CD14-positive monocyte (primary cell): ENCODE data around the gene LTBP3. TPM values are rescaled to one million over a fixed set of nuclear protein-coding genes. Genes with fewer than 3 reads are reported as not detected.

Experiments used
- DNase-seq, 3 donors: peaks; one replicate each; pipeline ENCODE4 v3.0.0-alpha.2; 2011 to 2022
- H2AFZ ChIP-seq: 2 replicates; pipeline ENCODE4 v1.6.0; 2012; ENCODE audit warnings: mild to moderate bottlenecking, low read depth, low read length, inconsistent platforms; ENCODE audit not compliant: insufficient read depth, poor library complexity, severe bottlenecking
- H3K27ac ChIP-seq, 2 donors: 1 replicate in 1 of 2; 2 replicates in 1 of 2; pipeline ENCODE4 v1.5.1; 2012 to 2013; ENCODE audit warnings: low read length in 2 of 2, control low read depth in 1 of 2, inconsistent platforms in 1 of 2, low read depth in 1 of 2, mild to moderate bottlenecking in 1 of 2
- H3K27me3 ChIP-seq, 2 donors: one replicate each; pipeline versions ENCODE4 v1.6.0 to v1.6.1; 2011 to 2013; ENCODE audit warnings: low read length in 2 of 2; ENCODE audit not compliant: control insufficient read depth in 2 of 2, insufficient read depth in 2 of 2
- H3K36me3 ChIP-seq, 2 donors: replicated peaks in 1 of 2; 1 replicate in 1 of 2; 2 replicates in 1 of 2; pipeline versions ENCODE4 v1.5.1 to v1.6.1; 2012 to 2013; ENCODE audit warnings: low read length in 2 of 2, control low read depth in 1 of 2, inconsistent platforms in 1 of 2, mild to moderate bottlenecking in 1 of 2; ENCODE audit not compliant: insufficient read depth in 2 of 2, control insufficient read depth in 1 of 2
- H3K4me1 ChIP-seq, 2 donors: 1 replicate in 1 of 2; 2 replicates in 1 of 2; pipeline versions ENCODE4 v1.5.1 to v1.6.1; 2012 to 2013; ENCODE audit warnings: low read length in 2 of 2, control low read depth in 1 of 2, inconsistent platforms in 1 of 2, mild to moderate bottlenecking in 1 of 2, moderate library complexity in 1 of 2; ENCODE audit not compliant: insufficient read depth in 2 of 2, control insufficient read depth in 1 of 2
- H3K4me2 ChIP-seq: replicated peaks from 2 replicates; pipeline ENCODE3; 2012; ENCODE audit warnings: low read length, moderate library complexity, mild to moderate bottlenecking; ENCODE audit not compliant: poor library complexity, severe bottlenecking; ENCODE audit errors: extremely low read depth
- H3K4me3 ChIP-seq, 3 experiments: fragments of 200-600 bp in 1 of 3; sonication (generic) in 1 of 3; replicated peaks in 1 of 3; 1 replicate in 2 of 3; 2 replicates in 1 of 3; pipeline ENCODE4 v1.5.1; 2011 to 2013; ENCODE audit warnings: low read length in 3 of 3, mild to moderate bottlenecking in 3 of 3, control low read depth in 2 of 3, low read depth in 2 of 3, inconsistent platforms in 1 of 3, moderate library complexity in 1 of 3
- H3K79me2 ChIP-seq: 2 replicates; pipeline ENCODE4 v1.6.0; 2012; ENCODE audit warnings: mild to moderate bottlenecking, control low read depth, inconsistent platforms, low read length, moderate library complexity; ENCODE audit not compliant: insufficient read depth
- H3K9ac ChIP-seq: 2 replicates; pipeline ENCODE4 v1.6.0; 2017; ENCODE audit warnings: low read length, mild to moderate bottlenecking; ENCODE audit not compliant: insufficient read depth, poor library complexity, severe bottlenecking
- H3K9me3 ChIP-seq, 2 donors: replicated peaks in 1 of 2; 1 replicate in 1 of 2; 2 replicates in 1 of 2; pipeline versions ENCODE4 v1.5.1 to v1.6.1; 2012 to 2013; ENCODE audit warnings: low read length in 2 of 2, control low read depth in 1 of 2; ENCODE audit not compliant: control insufficient read depth in 1 of 2, insufficient read depth in 1 of 2
- H4K20me1 ChIP-seq: 2 replicates; pipeline ENCODE4 v1.6.0; 2012; ENCODE audit warnings: mild to moderate bottlenecking, low read length, control low read depth, moderate library complexity; ENCODE audit not compliant: insufficient read depth
- H3K27ac Mint-ChIP-seq, 7 donors: one replicate each; pipeline ENCODE4 v1.8.0; 2020; ENCODE audit warnings: mild to moderate bottlenecking in 7 of 7, mixed read lengths in 7 of 7, moderate library complexity in 6 of 7, inconsistent platforms in 2 of 7
- H3K27me3 Mint-ChIP-seq, 3 donors: one replicate each; pipeline ENCODE4 v1.8.0; 2021 to 2022; ENCODE audit warnings: low read depth in 3 of 3, mild to moderate bottlenecking in 3 of 3, mixed read lengths in 3 of 3, moderate library complexity in 3 of 3, inconsistent platforms in 1 of 3
- H3K36me3 Mint-ChIP-seq, 2 donors: one replicate each; pipeline ENCODE4 v1.8.0; 2020; ENCODE audit warnings: mixed read lengths in 2 of 2, inconsistent platforms in 1 of 2, mild to moderate bottlenecking in 1 of 2
- H3K4me1 Mint-ChIP-seq: one replicate; pipeline ENCODE4 v1.8.0; 2020; ENCODE audit warnings: mild to moderate bottlenecking, mixed read lengths
- H3K4me3 Mint-ChIP-seq, 2 donors: one replicate each; pipeline ENCODE4 v1.8.0; 2020; ENCODE audit warnings: mild to moderate bottlenecking in 2 of 2, mixed read lengths in 2 of 2, moderate library complexity in 1 of 2
- H3K9me3 Mint-ChIP-seq, 7 donors: one replicate each; pipeline ENCODE4 v1.8.0; 2020 to 2022; ENCODE audit warnings: mixed read lengths in 7 of 7, mild to moderate bottlenecking in 6 of 7, moderate library complexity in 6 of 7, inconsistent platforms in 2 of 7
- WGBS: methylation state at CpG from one replicate; pipeline ENCODE4 v1.1.5; 2013; ENCODE audit warnings: missing lambda C conversion rate; ENCODE audit not compliant: insufficient coverage; 5-methylcytosine and 5-hydroxymethylcytosine counted together
- intact Hi-C, 2 donors: fragments of 100-400 bp; cut with micrococcal nuclease; formaldehyde crosslinking; loops; one replicate each; pipeline versions ENCODE4 v1.15.0 to v1.15.1; 2023
- polyA minus RNA-seq: library from RNA; depleted of rRNA, polyadenylated mRNA; stranded (reverse); fragments of >200 nt; gene quantifications from 2 replicates; pipeline ENCODE4 v1.2.3, GENCODE V29; 2012
- polyA plus RNA-seq, 3 donors: library from polyadenylated mRNA; depleted of rRNA in 1 of 3; unstranded in 2 of 3; stranded (reverse) in 1 of 3; fragments of 300-500 nt in 2 of 3; fragments of >200 nt in 1 of 3; fragmentation: Illumina TruSeq in 2 of 3; gene quantifications; 1 replicate in 2 of 3; 2 replicates in 1 of 3; pipeline ENCODE4 v1.2.3, GENCODE V29; 2012 to 2021
- total RNA-seq, 12 experiments: library from RNA in 1 of 12; stranded (reverse) in 1 of 12; fragments of 120-200 nt in 1 of 12; gene quantifications; one replicate each; pipeline ENCODE4 v1.2.4 and lab custom pipeline; 2013 to 2026; ENCODE audit warnings: mixed read lengths in 6 of 12, inconsistent platforms in 1 of 12
- TF ChIP-seq, protein P1 (sequence below): fragments of 200-600 bp; IDR thresholded peaks from one replicate; pipeline ENCODE4 v1.8.0; 2022; ENCODE audit warnings: antibody characterized with exemption, mild to moderate bottlenecking

LTBP3 gene
- total RNA-seq (2013): 5.2 TPM
- polyA plus RNA-seq (10 to 100 TPM in 1 of 3 donors, 1 to 10 TPM in 2; 3.4 to 19.4 (median 4.6) TPM), polyA minus RNA-seq (8.6 and 16.5 TPM in 2 replicates), total RNA-seq (lab: John Stamatoyannopoulos, UW) (1.1 to 7.2 (median 2.8) reads per million in 11 experiments)

DNA sequence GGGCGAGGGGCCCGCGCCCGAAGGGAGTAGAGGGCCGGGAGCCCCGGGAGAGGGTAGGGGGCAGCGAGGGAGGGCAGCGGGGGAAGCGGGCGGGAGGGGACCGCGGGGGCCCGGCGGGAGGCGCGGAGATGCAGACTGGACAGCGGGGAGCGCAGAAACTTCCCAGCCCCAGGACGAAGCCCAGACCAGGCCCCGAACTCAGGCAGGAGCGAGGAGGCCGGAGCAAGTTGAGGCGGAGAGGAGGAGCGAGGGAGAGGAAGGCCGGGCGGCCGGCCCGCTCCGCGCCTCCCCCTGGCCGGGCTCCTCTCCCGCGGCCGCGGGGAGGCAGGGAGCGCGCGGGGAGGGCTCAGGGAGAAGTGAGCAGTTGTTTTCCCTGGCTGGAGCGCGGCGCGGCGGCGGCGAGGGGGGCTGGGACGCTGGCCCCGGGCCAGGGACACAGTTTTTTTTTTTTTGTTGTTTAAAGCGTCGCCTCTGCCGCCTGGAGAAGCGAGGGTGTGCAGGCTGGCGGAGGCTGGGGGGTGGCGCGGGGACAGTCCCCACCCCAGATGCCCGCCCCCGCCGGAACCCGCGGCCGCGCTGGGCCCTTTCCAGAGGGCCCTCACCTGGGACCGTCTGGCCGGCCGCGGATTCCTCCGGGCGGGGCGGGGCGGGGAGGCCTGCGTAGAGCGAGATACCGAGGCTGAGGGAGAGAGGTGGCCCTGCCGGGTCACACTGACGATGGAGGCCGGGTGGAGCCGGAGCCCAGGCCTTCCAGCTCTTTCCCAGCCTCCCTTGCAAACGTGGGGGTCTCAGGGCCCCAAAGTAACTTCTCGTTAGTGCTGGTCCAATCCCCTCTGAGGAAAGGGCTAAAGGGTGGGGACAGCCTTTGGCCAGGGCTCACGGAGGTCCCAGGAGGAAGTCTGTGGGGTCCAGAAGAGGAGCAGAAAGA lies at the start of gene LTBP3:
TSS of gene LTBP3 (minus strand) at position 358 of the 928 bp plus-strand sequence. CDS start 400 bp downstream, outside the sequence.
- no peaks in the 10 kb centered on the region for H3K79me2 ChIP-seq
- H3K27ac ChIP-seq: no peak within 1 kb of the TSS
- TF ChIP-seq, protein P1, sequence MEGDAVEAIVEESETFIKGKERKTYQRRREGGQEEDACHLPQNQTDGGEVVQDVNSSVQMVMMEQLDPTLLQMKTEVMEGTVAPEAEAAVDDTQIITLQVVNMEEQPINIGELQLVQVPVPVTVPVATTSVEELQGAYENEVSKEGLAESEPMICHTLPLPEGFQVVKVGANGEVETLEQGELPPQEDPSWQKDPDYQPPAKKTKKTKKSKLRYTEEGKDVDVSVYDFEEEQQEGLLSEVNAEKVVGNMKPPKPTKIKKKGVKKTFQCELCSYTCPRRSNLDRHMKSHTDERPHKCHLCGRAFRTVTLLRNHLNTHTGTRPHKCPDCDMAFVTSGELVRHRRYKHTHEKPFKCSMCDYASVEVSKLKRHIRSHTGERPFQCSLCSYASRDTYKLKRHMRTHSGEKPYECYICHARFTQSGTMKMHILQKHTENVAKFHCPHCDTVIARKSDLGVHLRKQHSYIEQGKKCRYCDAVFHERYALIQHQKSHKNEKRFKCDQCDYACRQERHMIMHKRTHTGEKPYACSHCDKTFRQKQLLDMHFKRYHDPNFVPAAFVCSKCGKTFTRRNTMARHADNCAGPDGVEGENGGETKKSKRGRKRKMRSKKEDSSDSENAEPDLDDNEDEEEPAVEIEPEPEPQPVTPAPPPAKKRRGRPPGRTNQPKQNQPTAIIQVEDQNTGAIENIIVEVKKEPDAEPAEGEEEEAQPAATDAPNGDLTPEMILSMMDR: no peak
- H3K27ac Mint-ChIP-seq: peak within 1 kb of the TSS in 1 of 7 donors; percentile 10
- peak within 1 kb of the TSS; percentile 73 to 84 for H3K4me3 Mint-ChIP-seq
- peak within 1 kb of the TSS; percentile 82 for H2AFZ ChIP-seq
- H3K9ac ChIP-seq: peak within 1 kb of the TSS; percentile 57
- peaks cover 0 to 9% of the 10 kb centered on the region in 2 donors for H3K36me3 Mint-ChIP-seq
- H3K27me3 ChIP-seq: peaks cover 0 to 33% of the 10 kb centered on the region in 2 donors
- no peaks in the 10 kb centered on the region for H3K9me3 ChIP-seq
- H3K9me3 Mint-ChIP-seq: peaks cover 0 to 2% (median 0%) of the 10 kb centered on the region in 7 donors
- WGBS: 0% methylated on average over 25 of the region's 79 CpGs
- peaks cover 21 to 45% (median 41%) of the 10 kb centered on the region in 3 donors for H3K27me3 Mint-ChIP-seq
- H3K36me3 ChIP-seq: no peaks in the 10 kb centered on the region
- H3K4me1 ChIP-seq: peaks cover 20 to 49% of the 10 kb centered on the region in 2 donors
- H3K4me2 ChIP-seq: peak within 1 kb of the TSS; percentile 81
- no peaks in the 10 kb centered on the region for H4K20me1 ChIP-seq
- intact Hi-C loops: no loop called here
- peak within 1 kb of the TSS; percentile 22 to 71 (median 26) for H3K4me3 ChIP-seq
- peak in 2 of 3 donors; percentile 45 for DNase-seq
- peaks cover 43% of the 10 kb centered on the region for H3K4me1 Mint-ChIP-seq

DNA sequence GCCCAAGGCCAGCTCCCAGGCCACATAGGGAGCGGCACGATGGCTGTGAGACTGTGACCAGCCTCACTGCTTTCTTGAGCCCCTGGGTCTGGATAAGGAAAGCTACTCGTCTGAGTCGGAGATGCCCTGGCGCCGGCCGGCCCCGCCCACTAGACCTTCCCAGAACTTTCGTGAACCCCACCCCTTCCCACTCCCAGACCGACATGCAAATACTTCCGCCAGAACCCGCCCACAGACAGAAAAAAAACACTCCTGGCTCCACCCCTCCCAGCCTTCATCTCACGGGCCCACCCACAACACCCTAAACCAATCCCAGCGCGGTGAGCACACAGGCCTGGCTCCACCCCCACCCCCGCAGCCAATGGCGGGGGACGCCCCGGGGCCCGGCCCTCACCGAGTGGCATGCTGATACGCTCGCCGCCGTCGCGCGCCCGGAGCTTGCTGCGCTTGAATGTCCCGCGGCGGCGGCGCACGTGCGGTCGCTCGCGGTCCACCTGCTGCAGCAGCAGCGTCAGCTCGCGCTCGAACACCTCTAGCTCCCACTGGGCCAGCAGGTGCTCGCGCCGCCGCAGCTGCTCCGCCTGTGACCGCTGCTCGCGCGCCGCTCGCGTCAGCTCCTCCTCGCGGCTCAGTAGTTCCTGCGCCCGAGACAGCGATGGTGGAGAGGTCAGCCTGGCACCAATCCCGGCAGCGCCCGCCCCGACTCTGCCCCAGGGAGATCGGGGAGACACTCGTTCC lies 48.9 kb upstream of the LTBP3 start:
- Histone ChIP-seq H3K9me3 (no peaks in the 10 kb centered on the region), H3K36me3 (peaks cover 72 to 85% of the 10 kb centered on the region in 2 donors), H3K27ac (no peak overlapping the region), H3K27me3 (no peaks in the 10 kb centered on the region), H4K20me1 (peaks cover 100% of the 10 kb centered on the region), H3K9ac (no peak overlapping the region), H3K79me2 (peaks cover 65% of the 10 kb centered on the region), H3K4me2 (no peak overlapping the region), H3K4me3 (no peak overlapping the region), H3K4me1 (peaks cover 25 to 32% of the 10 kb centered on the region in 2 donors), H2AFZ (no peak overlapping the region)
- Mint-ChIP-seq H3K36me3 (peaks cover 77 to 90% of the 10 kb centered on the region in 2 donors), H3K27ac (peak overlapping the region in 1 of 7 donors; percentile 46), H3K4me1 (peaks cover 27% of the 10 kb centered on the region), H3K9me3 (peaks cover 0 to 2% (median 0%) of the 10 kb centered on the region in 7 donors), H3K27me3 (no peaks in the 10 kb centered on the region), H3K4me3 (no peak overlapping the region)
- intact Hi-C loops: no loop called here
- WGBS: 95% methylated on average over 61 of the region's 67 CpGs
- TF ChIP-seq, protein P1: no peak
- no peak for DNase-seq
